HG02678 (cell line): ENCODE measurements around the gene PDHX.
"Not testable (repeated sequence)": the region's sequence is repeated elsewhere in the genome, so short reads cannot be mapped to it uniquely, and the experiment has no call there.

Source experiments
- ATAC-seq: cut with Tn5 transposase; IDR thresholded peaks from one replicate; pipeline ENCODE4 v1.9.1; 2021; ENCODE audit warnings: mild to moderate bottlenecking, moderate library complexity; ENCODE audit not compliant: unreplicated experiment

PDHX gene

GRCh38 chr11:34910817-34911216, 5.6 kb upstream of the PDHX start:
- peak; percentile 48 for ATAC-seq

- no peak for ATAC-seq
These were observed 4.7 kb upstream of the PDHX start for GRCh38 chr11:34911676-34912075.

GRCh38 chr11:34913556-34913955, 2.9 kb upstream of the PDHX start:
- ATAC-seq, result not testable (repeated sequence)

- peak; percentile 13 for ATAC-seq
These were observed 1.0 kb upstream of the PDHX start for GRCh38 chr11:34915136-34916014.

- ATAC-seq, result peak; percentile 27
These were observed 689 bp downstream of the PDHX start for GRCh38 chr11:34916843-34917770.

- no peak for ATAC-seq
These were observed 4.7 kb downstream of the PDHX start for GRCh38 chr11:34921156-34921555.

- ATAC-seq, result no peak
These were observed 8.3 kb downstream of the PDHX start for GRCh38 chr11:34924714-34925113.

GRCh38 chr11:34926101-34926830, 9.8 kb downstream of the PDHX start:
- no peak for ATAC-seq

GRCh38 chr11:34926831-34927132, 10.4 kb downstream of the PDHX start:
- ATAC-seq, result no peak

GRCh38 chr11:34928268-34928959, 12.0 kb downstream of the PDHX start:
- no peak for ATAC-seq

GRCh38 chr11:34928960-34929680, 12.7 kb downstream of the PDHX start:
- no peak for ATAC-seq

- ATAC-seq, result no peak
These were observed 13.7 kb downstream of the PDHX start for GRCh38 chr11:34929794-34930763.

GRCh38 chr11:34936945-34937629, 20.7 kb downstream of the PDHX start:
- no peak for ATAC-seq

GRCh38 chr11:34938611-34939010, 22.2 kb downstream of the PDHX start:
- ATAC-seq, result no peak

- ATAC-seq, result no peak
These were observed 23.7 kb downstream of the PDHX start for GRCh38 chr11:34940026-34940677.

GRCh38 chr11:34941688-34942087, 25.3 kb downstream of the PDHX start:
- no peak for ATAC-seq

- no peak for ATAC-seq
These were observed 28.3 kb downstream of the PDHX start for GRCh38 chr11:34944692-34945091.

GRCh38 chr11:34948696-34949095, 32.3 kb downstream of the PDHX start:
- ATAC-seq, result no peak
